ENCODE results near the gene TMEFF1. TPM values are rescaled to one million over a fixed set of nuclear protein-coding genes. Genes with fewer than 3 reads are reported as not detected.
A peak's percentile ranks its signal among the peaks of the same experiment; 100 is the strongest.

Gene TMEFF1
- total and polyA plus RNA-seq, 4 donors, result 0.01 to 0.77 (median 0.71) TPM; not detected in 1

DNA sequence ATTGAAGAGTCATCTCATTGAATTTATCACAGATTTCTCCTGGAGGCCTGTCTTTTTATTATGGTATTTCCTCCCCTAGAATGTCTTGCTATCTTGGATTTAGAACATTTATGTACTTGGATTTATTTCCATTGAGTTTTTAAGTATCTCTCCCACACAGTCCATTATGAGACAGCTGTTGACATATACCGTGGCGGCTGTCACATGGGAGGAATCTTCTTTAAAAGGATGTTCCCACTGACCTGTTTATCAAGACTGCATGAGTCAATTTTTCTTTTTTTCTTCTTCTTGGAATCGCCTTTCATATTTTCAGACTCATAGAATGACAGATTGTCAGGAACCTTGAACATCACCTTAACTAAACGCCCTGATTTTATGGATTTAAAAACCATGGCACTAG, 102.1 kb downstream of the TMEFF1 start:
- Histone ChIP-seq H3K27me3 (ENCODE audit: control insufficient read depth in 3 of 3, insufficient read depth in 3 of 3, low read length in 2 of 3) (no peaks in the 10 kb centered on the region), H3K9me3 (ENCODE audit: control insufficient read depth in 4 of 4, insufficient read depth in 3 of 4, low read length in 3 of 4) (no peaks in the 10 kb centered on the region), H3K4me1 (ENCODE audit: control insufficient read depth in 5 of 5, insufficient read depth in 5 of 5, low read length in 5 of 5) (peaks cover 0 to 3% (median 0%) of the 10 kb centered on the region in 5 donors), H3K36me3 (ENCODE audit: control insufficient read depth in 4 of 4, insufficient read depth in 4 of 4, low read length in 4 of 4) (no peaks in the 10 kb centered on the region), H3K27ac (ENCODE audit: low read depth in 1 of 2, low read length in 1 of 2) (no peak overlapping the region), H3K9ac (ENCODE audit: insufficient read depth in 1 of 2, low read length in 2 of 2) (no peak overlapping the region), H3K4me3 (no peak overlapping the region)
- 93% methylated on average over 4 of the region's 4 CpGs for WGBS, 2 donors
- DNase-seq, result no peak
- no peak for ATAC-seq (ENCODE audit: insufficient read depth, low FRiP score)
- TF ChIP-seq, protein P1, sequence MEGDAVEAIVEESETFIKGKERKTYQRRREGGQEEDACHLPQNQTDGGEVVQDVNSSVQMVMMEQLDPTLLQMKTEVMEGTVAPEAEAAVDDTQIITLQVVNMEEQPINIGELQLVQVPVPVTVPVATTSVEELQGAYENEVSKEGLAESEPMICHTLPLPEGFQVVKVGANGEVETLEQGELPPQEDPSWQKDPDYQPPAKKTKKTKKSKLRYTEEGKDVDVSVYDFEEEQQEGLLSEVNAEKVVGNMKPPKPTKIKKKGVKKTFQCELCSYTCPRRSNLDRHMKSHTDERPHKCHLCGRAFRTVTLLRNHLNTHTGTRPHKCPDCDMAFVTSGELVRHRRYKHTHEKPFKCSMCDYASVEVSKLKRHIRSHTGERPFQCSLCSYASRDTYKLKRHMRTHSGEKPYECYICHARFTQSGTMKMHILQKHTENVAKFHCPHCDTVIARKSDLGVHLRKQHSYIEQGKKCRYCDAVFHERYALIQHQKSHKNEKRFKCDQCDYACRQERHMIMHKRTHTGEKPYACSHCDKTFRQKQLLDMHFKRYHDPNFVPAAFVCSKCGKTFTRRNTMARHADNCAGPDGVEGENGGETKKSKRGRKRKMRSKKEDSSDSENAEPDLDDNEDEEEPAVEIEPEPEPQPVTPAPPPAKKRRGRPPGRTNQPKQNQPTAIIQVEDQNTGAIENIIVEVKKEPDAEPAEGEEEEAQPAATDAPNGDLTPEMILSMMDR (IDR thresholded peaks at IDR 0.05; ENCODE audit: control extremely low read depth, extremely low read depth), result no peak

DNA sequence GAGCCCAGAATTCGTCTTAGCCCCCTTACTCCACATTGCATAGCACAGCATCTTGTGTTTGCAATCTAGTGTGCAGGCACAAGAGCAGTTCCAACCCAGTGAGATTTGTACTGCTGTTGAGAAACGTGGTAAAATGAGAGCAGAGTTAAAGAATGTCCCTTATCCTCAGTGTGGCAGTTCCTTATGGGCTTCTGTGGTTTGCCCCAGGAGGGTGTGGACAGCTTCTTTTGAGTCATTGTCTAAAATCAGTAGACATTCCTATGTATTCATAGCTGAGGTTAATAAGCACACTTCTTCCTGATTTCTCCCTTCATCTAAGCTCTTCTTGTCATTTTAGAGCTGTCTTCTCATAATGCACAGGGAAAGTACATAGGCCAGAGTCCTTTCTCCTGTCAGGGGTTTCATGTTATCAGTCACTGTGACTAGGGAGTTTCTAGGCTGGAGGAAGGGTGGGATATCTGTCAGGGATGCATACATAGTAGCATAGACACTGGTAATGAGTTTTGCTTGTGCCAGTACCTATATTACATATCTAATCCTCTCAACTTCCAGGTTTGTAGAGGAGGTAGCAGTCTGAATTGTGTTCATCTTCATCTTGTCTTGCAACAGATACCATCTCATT, 102.9 kb downstream of the TMEFF1 start:
- Histone ChIP-seq H3K9me3 (ENCODE audit: control insufficient read depth in 4 of 4, insufficient read depth in 3 of 4, low read length in 3 of 4) (no peaks in the 10 kb centered on the region), H3K27me3 (ENCODE audit: control insufficient read depth in 3 of 3, insufficient read depth in 3 of 3, low read length in 2 of 3) (no peaks in the 10 kb centered on the region), H3K9ac (ENCODE audit: insufficient read depth in 1 of 2, low read length in 2 of 2) (no peak overlapping the region), H3K4me3 (no peak overlapping the region), H3K36me3 (ENCODE audit: control insufficient read depth in 4 of 4, insufficient read depth in 4 of 4, low read length in 4 of 4) (no peaks in the 10 kb centered on the region), H3K4me1 (ENCODE audit: control insufficient read depth in 5 of 5, insufficient read depth in 5 of 5, low read length in 5 of 5) (peaks cover 0 to 3% (median 0%) of the 10 kb centered on the region in 5 donors), H3K27ac (ENCODE audit: low read depth in 1 of 2, low read length in 1 of 2) (no peak overlapping the region)
- TF ChIP-seq, protein P1 (IDR thresholded peaks at IDR 0.05; ENCODE audit: control extremely low read depth, extremely low read depth), result no peak
- DNase-seq, result no peak
- ATAC-seq (ENCODE audit: insufficient read depth, low FRiP score), result no peak
- 76 to 77% methylated on average over 2 of the region's 2 CpGs for WGBS, 2 donors

DNA sequence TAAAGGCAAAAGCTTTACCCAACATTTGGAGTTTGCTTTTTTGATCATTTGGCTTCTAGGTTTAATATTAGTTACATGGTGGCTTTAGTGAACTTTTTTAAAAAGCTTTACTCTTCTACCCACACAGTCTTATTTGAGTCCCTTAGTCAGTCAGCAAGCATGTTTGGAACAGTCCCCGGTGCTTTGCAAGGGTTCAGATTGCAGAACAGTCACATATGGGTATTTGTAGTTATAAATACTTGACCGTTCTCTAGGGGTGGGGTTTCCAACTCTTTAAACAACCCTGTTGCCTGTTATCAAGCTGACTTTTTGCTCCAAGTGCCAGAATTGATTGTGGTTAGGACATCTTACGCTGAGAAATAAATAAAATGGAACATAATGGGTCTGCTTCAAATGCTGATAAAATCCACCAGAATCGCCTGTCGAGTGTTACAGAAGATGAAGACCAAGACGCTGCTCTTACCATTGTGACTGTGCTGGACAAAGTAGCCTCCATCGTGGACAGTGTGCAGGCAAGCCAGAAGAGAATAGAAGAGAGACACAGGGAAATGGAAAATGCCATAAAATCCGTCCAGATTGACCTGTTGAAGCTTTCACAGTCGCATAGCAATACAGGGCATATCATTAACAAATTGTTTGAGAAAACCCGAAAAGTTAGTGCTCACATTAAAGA, 105.0 kb downstream of the TMEFF1 start, which contains the start of gene CAVIN4:
Gene CAVIN4, plus strand, starts transcription at position 304 of the 673 bp plus-strand sequence. Its CDS starts 65 bp downstream, at position 369.
- H3K27me3 ChIP-seq (ENCODE audit: control insufficient read depth in 3 of 3, insufficient read depth in 3 of 3, low read length in 2 of 3), result no peaks in the 10 kb centered on the region
- ATAC-seq (ENCODE audit: insufficient read depth, low FRiP score) (no peak), DNase-seq (no peak)
- H3K9ac ChIP-seq (ENCODE audit: insufficient read depth in 1 of 2, low read length in 2 of 2), result no peak within 1 kb of the TSS
- no peak within 1 kb of the TSS for H3K4me3 ChIP-seq
- H3K36me3 ChIP-seq (ENCODE audit: control insufficient read depth in 4 of 4, insufficient read depth in 4 of 4, low read length in 4 of 4), result no peaks in the 10 kb centered on the region
- 82 to 93% methylated on average over 10 of the region's 10 CpGs for WGBS, 2 donors
- H3K4me1 ChIP-seq (ENCODE audit: control insufficient read depth in 5 of 5, insufficient read depth in 5 of 5, low read length in 5 of 5), result peaks cover 0 to 3% (median 0%) of the 10 kb centered on the region in 5 donors
- TF ChIP-seq, protein P1 (IDR thresholded peaks at IDR 0.05; ENCODE audit: control extremely low read depth, extremely low read depth), result no peak
- no peaks in the 10 kb centered on the region for H3K9me3 ChIP-seq (ENCODE audit: control insufficient read depth in 4 of 4, insufficient read depth in 3 of 4, low read length in 3 of 4)
- peak within 1 kb of the TSS in 1 of 2 donors; percentile 70 for H3K27ac ChIP-seq (ENCODE audit: low read depth in 1 of 2, low read length in 1 of 2)
